HL-60 (cell line): Measurements from ENCODE around the gene CLDN6.

ENCODE experiments used
- CTCF ChIP-seq: IDR thresholded peaks from one replicate; pipeline ENCODE4 v1.5.1; 2011; ENCODE audit warnings: low read length, control low read depth, inconsistent platforms; ENCODE audit not compliant: insufficient read depth
- GABPA ChIP-seq: IDR thresholded peaks from 2 replicates; pipeline ENCODE4 v1.6.1; 2012; ENCODE audit warnings: low read depth
- POLR2AphosphoS5 ChIP-seq: IDR thresholded peaks from 2 replicates; pipeline ENCODE4 v1.6.1; 2012; ENCODE audit warnings: low read depth
- SPI1 ChIP-seq: IDR thresholded peaks from 2 replicates; pipeline ENCODE4 v1.6.1; 2012; ENCODE audit warnings: low read depth, mild to moderate bottlenecking, borderline replicate concordance

GRCh38 chr16:3020247-3020603, 2.2 kb upstream of the CLDN6 start, which contains the start of gene TNFRSF12A:
- TF ChIP-seq POLR2AphosphoS5 (peak; percentile 66; the same call in 1 of the 2 replicates), CTCF (no peak), SPI1 (no peak), GABPA (no peak)
